ENCODE measurements around the gene NOSTRIN. TPM values are rescaled to one million over a fixed set of nuclear protein-coding genes. Genes with fewer than 3 reads are reported as not detected.

NOSTRIN gene
- total and polyA plus RNA-seq, 5 donors from 2014 or later: not detected

DNA sequence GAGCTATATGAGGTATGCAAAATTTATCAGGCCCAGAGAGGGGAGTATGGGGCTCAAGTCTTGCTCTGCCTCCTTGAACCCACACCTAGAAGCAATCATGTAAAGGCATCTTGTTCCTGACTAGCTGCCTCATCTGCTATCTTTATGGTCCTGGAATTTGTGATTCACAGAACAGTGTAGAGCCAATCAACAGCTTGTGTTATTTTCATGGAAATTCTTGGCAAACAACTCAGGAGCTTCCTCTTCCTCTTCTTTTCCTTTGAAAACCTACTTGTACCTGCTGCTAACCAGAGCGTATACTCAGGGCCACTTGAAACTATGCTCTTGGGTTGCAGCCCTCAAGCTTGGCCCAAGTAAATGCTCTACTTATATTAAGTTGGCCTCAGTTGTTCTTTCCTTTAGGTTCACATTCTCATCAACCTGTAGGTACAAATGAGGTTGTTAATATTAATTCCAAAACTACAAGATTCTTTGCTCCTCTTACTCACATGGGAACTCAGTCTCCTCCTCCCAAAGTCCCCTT lies 3.5 kb upstream of the NOSTRIN start:
- Histone ChIP-seq H3K36me3 (ENCODE audit: control insufficient read depth, insufficient read depth, low read length) (no peaks in the 10 kb centered on the region), H3K27me3 (ENCODE audit: control insufficient read depth, insufficient read depth, low read length) (peaks cover 7% of the 10 kb centered on the region), H3K4me1 (ENCODE audit: control insufficient read depth, insufficient read depth, low read length, poor library complexity, severe bottlenecking) (no peaks in the 10 kb centered on the region), H3K9me3 (ENCODE audit: control insufficient read depth in 2 of 2, low read length in 2 of 2) (no peaks in the 10 kb centered on the region), H3K4me3 (ENCODE audit: low read depth, low read length) (no peak overlapping the region), H3K27ac (ENCODE audit: insufficient read depth, low read length, poor library complexity, severe bottlenecking) (no peak overlapping the region)
- no peak overlapping the region for H3K27ac Mint-ChIP-seq
- ATAC-seq (ENCODE audit: low read depth in 2 of 2) (no peak), DNase-seq (no peak)
- peaks cover 0 to 5% (median 1%) of the 10 kb centered on the region in 4 donors for H3K4me1 Mint-ChIP-seq
- H3K27me3 Mint-ChIP-seq: peaks cover 25% of the 10 kb centered on the region
- H3K4me3 Mint-ChIP-seq: no peak overlapping the region
- H3K9me3 Mint-ChIP-seq: peaks cover 0 to 4% (median 0%) of the 10 kb centered on the region in 7 donors
- no peaks in the 10 kb centered on the region for H3K36me3 Mint-ChIP-seq

DNA sequence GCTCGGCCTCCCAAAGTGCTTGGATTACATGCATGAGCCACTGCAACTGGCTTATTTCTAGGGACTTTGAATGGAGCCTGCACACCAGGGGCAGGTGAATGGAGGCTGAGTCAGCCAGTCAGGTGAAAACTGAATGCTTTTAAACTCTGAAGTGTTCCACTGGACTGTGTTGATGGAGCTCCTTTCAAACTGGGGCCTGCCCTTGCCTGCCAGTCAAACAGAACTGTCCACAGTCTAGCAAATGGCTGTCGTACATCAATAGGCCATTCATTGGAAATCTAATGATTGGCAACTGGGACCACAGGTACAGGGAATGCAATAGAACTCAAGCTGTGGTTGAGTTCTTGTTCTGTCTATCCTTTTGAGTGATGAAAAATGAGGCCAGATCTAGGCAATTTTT lies 966 bp upstream of the NOSTRIN start:
- H3K27ac ChIP-seq (ENCODE audit: insufficient read depth, low read length, poor library complexity, severe bottlenecking): no peak overlapping the region
- H3K4me1 ChIP-seq (ENCODE audit: control insufficient read depth, insufficient read depth, low read length, poor library complexity, severe bottlenecking): no peaks in the 10 kb centered on the region
- peaks cover 0 to 2% (median 0%) of the 10 kb centered on the region in 7 donors for H3K9me3 Mint-ChIP-seq
- ATAC-seq (ENCODE audit: low read depth in 2 of 2) (no peak), DNase-seq (no peak)
- H3K4me3 ChIP-seq (ENCODE audit: low read depth, low read length): no peak overlapping the region
- H3K4me3 Mint-ChIP-seq: no peak overlapping the region
- H3K36me3 Mint-ChIP-seq: no peaks in the 10 kb centered on the region
- H3K4me1 Mint-ChIP-seq: peaks cover 0 to 5% (median under 1%) of the 10 kb centered on the region in 4 donors
- H3K9me3 ChIP-seq (ENCODE audit: control insufficient read depth in 2 of 2, low read length in 2 of 2): no peaks in the 10 kb centered on the region
- peaks cover 7% of the 10 kb centered on the region for H3K27me3 ChIP-seq (ENCODE audit: control insufficient read depth, insufficient read depth, low read length)
- H3K27me3 Mint-ChIP-seq: peaks cover 18% of the 10 kb centered on the region
- H3K36me3 ChIP-seq (ENCODE audit: control insufficient read depth, insufficient read depth, low read length): no peaks in the 10 kb centered on the region
- H3K27ac Mint-ChIP-seq: no peak overlapping the region

DNA sequence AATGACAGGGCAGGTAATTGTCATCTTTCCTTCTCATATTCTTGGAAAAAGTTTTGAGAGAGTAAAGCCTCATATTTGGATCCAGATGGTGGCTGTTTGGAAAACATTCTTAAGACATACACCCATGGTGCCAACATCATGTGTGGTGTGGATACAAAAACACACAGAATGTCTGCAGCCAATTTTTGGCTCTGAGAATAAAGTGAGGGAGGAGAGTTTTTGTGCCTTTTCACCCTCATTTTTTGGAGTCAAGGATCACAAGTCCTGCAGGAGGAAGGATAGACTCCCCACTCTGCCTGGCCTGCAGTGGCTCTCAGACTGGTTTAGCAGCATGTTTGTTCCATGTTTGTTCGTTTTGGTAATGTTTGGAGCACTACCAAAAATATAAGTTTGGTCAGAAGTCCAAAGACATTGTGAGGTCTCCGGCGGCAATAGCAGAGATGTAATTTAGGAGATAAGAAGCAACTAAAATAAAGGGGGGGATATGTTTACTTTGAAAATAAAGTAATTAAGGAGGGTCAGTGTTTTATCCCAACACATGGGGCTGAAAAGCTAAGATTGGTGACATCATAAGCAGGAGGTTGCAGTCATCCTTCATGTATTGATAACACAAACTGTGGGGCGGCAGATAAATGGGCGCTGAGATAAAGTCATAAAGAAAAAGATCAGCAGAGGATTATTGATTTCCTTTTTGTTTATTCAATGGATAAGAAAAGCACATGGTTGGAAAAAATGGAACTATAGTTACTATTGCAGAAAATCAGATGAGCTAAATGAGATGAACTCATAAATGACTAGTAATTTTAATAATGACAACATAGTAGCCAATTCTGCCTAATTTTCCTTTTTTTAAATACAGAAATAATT lies 655 bp downstream of the NOSTRIN start:
- peaks cover 0 to 2% (median 0%) of the 10 kb centered on the region in 7 donors for H3K9me3 Mint-ChIP-seq
- H3K27ac ChIP-seq (ENCODE audit: insufficient read depth, low read length, poor library complexity, severe bottlenecking): no peak overlapping the region
- H3K27me3 Mint-ChIP-seq: peaks cover 16% of the 10 kb centered on the region
- H3K4me3 ChIP-seq (ENCODE audit: low read depth, low read length): no peak overlapping the region
- DNase-seq: no peak
- no peaks in the 10 kb centered on the region for H3K9me3 ChIP-seq (ENCODE audit: control insufficient read depth in 2 of 2, low read length in 2 of 2)
- H3K4me1 ChIP-seq (ENCODE audit: control insufficient read depth, insufficient read depth, low read length, poor library complexity, severe bottlenecking): no peaks in the 10 kb centered on the region
- H3K4me1 Mint-ChIP-seq: peaks cover 0 to 5% (median 0%) of the 10 kb centered on the region in 4 donors
- no peaks in the 10 kb centered on the region for H3K36me3 Mint-ChIP-seq
- H3K36me3 ChIP-seq (ENCODE audit: control insufficient read depth, insufficient read depth, low read length): no peaks in the 10 kb centered on the region
- H3K27me3 ChIP-seq (ENCODE audit: control insufficient read depth, insufficient read depth, low read length): peaks cover 7% of the 10 kb centered on the region
- ATAC-seq (ENCODE audit: low read depth in 2 of 2): no peak
- H3K4me3 Mint-ChIP-seq: no peak overlapping the region
- H3K27ac Mint-ChIP-seq: no peak overlapping the region

DNA sequence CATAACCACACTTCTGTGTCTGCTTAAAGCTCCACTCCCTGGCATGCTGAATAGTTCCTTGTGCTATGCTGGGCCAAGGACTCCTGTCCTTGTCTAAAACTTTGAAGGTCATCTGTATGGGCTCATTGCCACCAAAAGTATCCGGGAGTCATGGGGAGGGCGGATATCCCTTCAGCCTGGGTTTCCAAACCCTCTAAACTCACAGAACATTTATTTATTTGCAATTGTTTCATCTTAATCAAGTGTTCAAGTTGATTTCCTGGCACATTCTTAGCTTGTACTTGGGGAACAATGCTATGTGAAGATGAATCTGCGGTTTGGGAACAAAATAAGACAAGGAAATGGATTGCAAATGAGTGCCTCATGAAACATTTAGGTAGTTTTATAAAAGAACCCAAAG lies 1.8 kb downstream of the NOSTRIN start:
- no peak overlapping the region for H3K4me3 Mint-ChIP-seq
- no peak for ATAC-seq (ENCODE audit: low read depth in 2 of 2)
- H3K36me3 Mint-ChIP-seq: no peaks in the 10 kb centered on the region
- H3K27ac Mint-ChIP-seq: no peak overlapping the region
- H3K9me3 ChIP-seq (ENCODE audit: control insufficient read depth in 2 of 2, low read length in 2 of 2): no peaks in the 10 kb centered on the region
- H3K27me3 ChIP-seq (ENCODE audit: control insufficient read depth, insufficient read depth, low read length): peaks cover 7% of the 10 kb centered on the region
- no peak overlapping the region for H3K27ac ChIP-seq (ENCODE audit: insufficient read depth, low read length, poor library complexity, severe bottlenecking)
- no peaks in the 10 kb centered on the region for H3K4me1 ChIP-seq (ENCODE audit: control insufficient read depth, insufficient read depth, low read length, poor library complexity, severe bottlenecking)
- peaks cover 0 to 2% (median 0%) of the 10 kb centered on the region in 7 donors for H3K9me3 Mint-ChIP-seq
- H3K27me3 Mint-ChIP-seq: peaks cover 5% of the 10 kb centered on the region
- peaks cover 0 to 5% (median 0%) of the 10 kb centered on the region in 4 donors for H3K4me1 Mint-ChIP-seq
- H3K4me3 ChIP-seq (ENCODE audit: low read depth, low read length): no peak overlapping the region
- DNase-seq: no peak
- no peaks in the 10 kb centered on the region for H3K36me3 ChIP-seq (ENCODE audit: control insufficient read depth, insufficient read depth, low read length)

DNA sequence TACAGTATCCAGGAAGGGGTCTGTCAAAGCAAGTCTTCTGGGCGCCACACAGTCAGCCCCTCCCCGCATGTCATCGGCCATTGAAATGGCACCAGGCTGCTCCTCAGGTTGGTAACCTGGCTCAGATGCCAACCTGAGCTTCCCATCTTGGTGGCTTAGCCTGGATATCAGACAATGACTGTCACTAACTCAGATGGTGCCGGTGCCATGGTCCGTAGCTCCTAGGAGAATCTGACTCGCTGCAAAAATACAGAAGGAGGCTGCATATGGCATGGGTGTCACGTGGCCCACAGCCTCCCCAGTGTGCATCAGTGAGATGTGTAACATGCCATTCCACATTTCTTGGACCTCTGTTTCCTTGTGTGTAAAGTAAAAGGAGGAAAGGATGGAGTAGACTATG lies 3.2 kb downstream of the NOSTRIN start:
- H3K4me3 ChIP-seq (ENCODE audit: low read depth, low read length): no peak overlapping the region
- peaks cover 0 to 5% (median 0%) of the 10 kb centered on the region in 4 donors for H3K4me1 Mint-ChIP-seq
- no peak for DNase-seq
- H3K27me3 ChIP-seq (ENCODE audit: control insufficient read depth, insufficient read depth, low read length): peaks cover 4% of the 10 kb centered on the region
- H3K4me1 ChIP-seq (ENCODE audit: control insufficient read depth, insufficient read depth, low read length, poor library complexity, severe bottlenecking): no peaks in the 10 kb centered on the region
- no peak overlapping the region for H3K27ac Mint-ChIP-seq
- H3K36me3 ChIP-seq (ENCODE audit: control insufficient read depth, insufficient read depth, low read length): no peaks in the 10 kb centered on the region
- H3K36me3 Mint-ChIP-seq: no peaks in the 10 kb centered on the region
- H3K27me3 Mint-ChIP-seq: peaks cover 10% of the 10 kb centered on the region
- peaks cover 0 to 2% (median 0%) of the 10 kb centered on the region in 7 donors for H3K9me3 Mint-ChIP-seq
- H3K4me3 Mint-ChIP-seq: no peak overlapping the region
- H3K27ac ChIP-seq (ENCODE audit: insufficient read depth, low read length, poor library complexity, severe bottlenecking): no peak overlapping the region
- no peak for ATAC-seq (ENCODE audit: low read depth in 2 of 2)
- no peaks in the 10 kb centered on the region for H3K9me3 ChIP-seq (ENCODE audit: control insufficient read depth in 2 of 2, low read length in 2 of 2)

DNA sequence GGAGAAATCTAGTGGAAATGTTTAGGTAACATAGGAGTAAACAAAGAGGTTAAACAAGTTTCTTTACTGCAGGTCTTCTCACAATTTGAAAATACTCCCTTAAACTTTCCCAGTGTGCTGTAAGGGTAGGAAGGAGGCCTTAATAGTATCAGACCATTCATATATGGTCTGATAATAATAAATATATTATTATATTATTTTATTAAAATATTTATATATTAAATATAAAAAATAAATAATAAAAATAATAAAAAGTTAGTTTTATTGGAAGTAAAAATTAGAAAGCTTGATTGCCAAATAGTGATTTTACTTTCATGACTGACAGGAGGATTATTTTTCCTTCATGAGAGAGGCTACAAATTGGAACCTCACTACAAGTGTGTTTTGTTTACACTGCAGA lies 7.1 kb downstream of the NOSTRIN start:
- Mint-ChIP-seq H3K36me3 (no peaks in the 10 kb centered on the region), H3K4me3 (no peak overlapping the region)
- ATAC-seq (ENCODE audit: low read depth in 2 of 2): no peak

DNA sequence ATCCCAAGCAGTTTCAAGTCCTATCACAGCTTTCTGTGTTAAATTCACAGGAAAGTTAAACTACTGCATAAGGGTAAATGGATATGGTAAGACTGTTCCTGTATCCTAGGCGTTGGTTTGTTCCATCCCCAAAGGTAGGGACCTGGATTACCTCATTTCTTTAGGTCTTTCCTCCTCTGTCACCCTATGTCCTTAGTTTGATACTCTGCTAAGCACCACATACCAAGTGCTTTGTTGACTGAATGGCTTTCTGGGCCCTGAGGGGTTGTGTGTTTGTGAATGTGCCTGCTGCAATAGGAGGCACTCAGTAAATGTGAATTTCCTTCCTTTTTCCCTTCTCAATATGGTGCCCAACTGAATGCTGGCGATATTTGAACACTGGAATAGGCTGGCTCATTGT lies 7.8 kb downstream of the NOSTRIN start:
- Histone ChIP-seq H3K36me3 (ENCODE audit: control insufficient read depth, insufficient read depth, low read length) (no peaks in the 10 kb centered on the region), H3K27me3 (ENCODE audit: control insufficient read depth, insufficient read depth, low read length) (peaks cover 4% of the 10 kb centered on the region), H3K4me3 (ENCODE audit: low read depth, low read length) (no peak overlapping the region), H3K9me3 (ENCODE audit: control insufficient read depth in 2 of 2, low read length in 2 of 2) (no peaks in the 10 kb centered on the region), H3K4me1 (ENCODE audit: control insufficient read depth, insufficient read depth, low read length, poor library complexity, severe bottlenecking) (no peaks in the 10 kb centered on the region), H3K27ac (ENCODE audit: insufficient read depth, low read length, poor library complexity, severe bottlenecking) (no peak overlapping the region)
- Mint-ChIP-seq H3K4me3 (no peak overlapping the region), H3K27ac (no peak overlapping the region), H3K36me3 (no peaks in the 10 kb centered on the region), H3K4me1 (no peaks in the 10 kb centered on the region), H3K27me3 (peaks cover 15% of the 10 kb centered on the region), H3K9me3 (no peaks in the 10 kb centered on the region)
- ATAC-seq (ENCODE audit: low read depth in 2 of 2) (no peak), DNase-seq (no peak)

More for the DNA sequence above, 7.1 kb downstream of the NOSTRIN start:
- H3K9me3 ChIP-seq (ENCODE audit: control insufficient read depth in 2 of 2, low read length in 2 of 2): no peaks in the 10 kb centered on the region
- DNase-seq: no peak
- Mint-ChIP-seq H3K27me3 (peaks cover 15% of the 10 kb centered on the region), H3K27ac (no peak overlapping the region), H3K9me3 (no peaks in the 10 kb centered on the region), H3K4me1 (no peaks in the 10 kb centered on the region)
- no peaks in the 10 kb centered on the region for H3K4me1 ChIP-seq (ENCODE audit: control insufficient read depth, insufficient read depth, low read length, poor library complexity, severe bottlenecking)
- no peak overlapping the region for H3K27ac ChIP-seq (ENCODE audit: insufficient read depth, low read length, poor library complexity, severe bottlenecking)
- H3K36me3 ChIP-seq (ENCODE audit: control insufficient read depth, insufficient read depth, low read length): no peaks in the 10 kb centered on the region
- H3K4me3 ChIP-seq (ENCODE audit: low read depth, low read length): no peak overlapping the region
- H3K27me3 ChIP-seq (ENCODE audit: control insufficient read depth, insufficient read depth, low read length): peaks cover 4% of the 10 kb centered on the region

DNA sequence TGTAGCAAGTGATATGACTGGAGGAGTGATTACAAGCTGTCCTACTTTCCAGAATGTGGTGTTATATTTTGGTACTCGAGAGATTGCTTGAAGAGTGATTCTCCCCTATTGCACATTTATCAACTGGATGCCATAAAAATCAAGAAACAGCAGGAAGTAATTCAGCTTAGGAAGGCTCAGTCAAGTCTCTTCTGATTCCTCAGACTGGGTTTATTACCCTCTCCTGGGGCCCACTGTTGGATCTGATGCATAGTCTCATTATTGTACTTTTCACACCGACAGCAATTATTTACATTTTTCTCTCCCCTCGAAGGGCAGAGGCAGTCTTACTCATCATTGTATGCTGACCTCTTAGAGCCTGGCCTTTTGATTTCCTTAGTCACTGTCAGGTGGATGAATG lies 9.3 kb downstream of the NOSTRIN start:
- DNase-seq: no peak
- H3K4me3 Mint-ChIP-seq: no peak overlapping the region
- H3K4me1 Mint-ChIP-seq: no peaks in the 10 kb centered on the region
- no peak overlapping the region for H3K27ac Mint-ChIP-seq
- no peaks in the 10 kb centered on the region for H3K9me3 ChIP-seq (ENCODE audit: control insufficient read depth in 2 of 2, low read length in 2 of 2)
- H3K36me3 ChIP-seq (ENCODE audit: control insufficient read depth, insufficient read depth, low read length): no peaks in the 10 kb centered on the region
- peaks cover 0 to 3% (median 0%) of the 10 kb centered on the region in 7 donors for H3K9me3 Mint-ChIP-seq
- H3K4me3 ChIP-seq (ENCODE audit: low read depth, low read length): no peak overlapping the region
- peaks cover 15% of the 10 kb centered on the region for H3K27me3 Mint-ChIP-seq
- peaks cover 4% of the 10 kb centered on the region for H3K27me3 ChIP-seq (ENCODE audit: control insufficient read depth, insufficient read depth, low read length)
- H3K36me3 Mint-ChIP-seq: no peaks in the 10 kb centered on the region
- H3K4me1 ChIP-seq (ENCODE audit: control insufficient read depth, insufficient read depth, low read length, poor library complexity, severe bottlenecking): no peaks in the 10 kb centered on the region
- no peak overlapping the region for H3K27ac ChIP-seq (ENCODE audit: insufficient read depth, low read length, poor library complexity, severe bottlenecking)
- ATAC-seq (ENCODE audit: low read depth in 2 of 2): no peak
